ENCODE measurements around the gene SIPA1L3. TPM values are rescaled to one million over a fixed set of nuclear protein-coding genes. Genes with fewer than 3 reads are reported as not detected.

SIPA1L3 gene
- total and polyA plus RNA-seq, 10 of the 15 experiments (the other 5 are each of a cell fraction or from before 2014, with no cell fraction given): 0.24 to 66.2 (median 19.1) TPM

DNA sequence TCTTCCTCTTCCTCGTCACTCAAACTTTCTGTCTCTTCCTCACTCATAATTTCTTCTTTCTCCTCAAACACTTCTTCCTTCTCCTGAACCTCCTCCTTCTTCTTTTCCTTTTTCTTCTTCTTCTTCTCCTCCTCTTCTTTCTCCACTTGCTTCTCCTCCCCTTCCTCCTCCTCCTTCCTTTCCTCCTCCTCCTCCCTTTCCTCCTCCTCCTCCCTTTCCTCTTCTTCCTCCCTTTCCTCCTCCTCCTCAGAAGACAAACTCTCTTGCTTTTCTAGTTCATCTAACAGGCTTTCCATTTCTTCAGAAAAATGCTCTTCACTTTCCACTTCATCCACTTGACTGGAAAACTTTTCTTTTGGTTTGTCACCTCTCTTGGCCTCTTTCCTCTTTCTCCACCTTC lies 20.4 kb upstream of the SIPA1L3 start:
- ChIA-PET POLR2A (no interaction called here), CTCF (no interaction called here), RAD21 (ENCODE audit: unreplicated experiment) (no interaction called here), SMC1A (ENCODE audit: uncharacterized antibody, unreplicated experiment) (no interaction called here)
- Histone ChIP-seq H3K4me3 (no peak overlapping the region), H3K36me3 (ENCODE audit: control insufficient read depth in 2 of 2, insufficient read depth in 2 of 2, low read length in 1 of 2) (no peaks in the 10 kb centered on the region), H3K79me2 (ENCODE audit: control insufficient read depth, insufficient read depth, low read length) (no peaks in the 10 kb centered on the region), H3K4me1 (ENCODE audit: control insufficient read depth, insufficient read depth, low read length) (no peaks in the 10 kb centered on the region), H3K27me3 (replicated peaks in 1 of 2; ENCODE audit: control insufficient read depth in 2 of 2, insufficient read depth in 2 of 2, low read length in 1 of 2) (no peaks in the 10 kb centered on the region), H2AFZ (ENCODE audit: control insufficient read depth, low read depth, low read length) (no peak overlapping the region), H4K20me1 (ENCODE audit: control insufficient read depth, insufficient read depth) (no peaks in the 10 kb centered on the region), H3K9me3 (replicated peaks; ENCODE audit: control insufficient read depth, insufficient read depth, low read length) (peaks cover 2% of the 10 kb centered on the region; the same call in 2 of the 3 replicates), H3K27ac (ENCODE audit: control insufficient read depth, insufficient read depth) (no peak overlapping the region), H3K9ac (ENCODE audit: control insufficient read depth, insufficient read depth, low read length) (no peak overlapping the region), H3K4me2 (ENCODE audit: control insufficient read depth, insufficient read depth) (no peak overlapping the region)
- in situ Hi-C loops (cut with MboI) (no loop called here), intact Hi-C loops (cut with micrococcal nuclease; ENCODE audit: unreplicated experiment) (no loop called here)
- FAIRE-seq (no peak), DNase-seq (ENCODE audit: low read depth, low spot score) (no peak), ATAC-seq (no peak)
- BruUV-seq (replicated peaks): no TSS peak
- TF ChIP-seq, protein P1, sequence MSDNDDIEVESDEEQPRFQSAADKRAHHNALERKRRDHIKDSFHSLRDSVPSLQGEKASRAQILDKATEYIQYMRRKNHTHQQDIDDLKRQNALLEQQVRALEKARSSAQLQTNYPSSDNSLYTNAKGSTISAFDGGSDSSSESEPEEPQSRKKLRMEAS (IDR thresholded peaks at IDR 0.05; ENCODE audit: low read depth, low read length): no peak
- no peak for TF ChIP-seq SIN3A (IDR thresholded peaks at IDR 0.05; ENCODE audit: low read depth, low read length)
- no peak for TF ChIP-seq SREBF1 (IDR thresholded peaks at IDR 0.05; ENCODE audit: low read length)
- TF ChIP-seq CBX3 (IDR thresholded peaks at IDR 0.05; ENCODE audit: borderline replicate concordance, low read depth): no peak
- TF ChIP-seq MTA2 (IDR thresholded peaks at IDR 0.05; ENCODE audit: low read depth): no peak
- no peak for TF ChIP-seq JUND (IDR thresholded peaks at IDR 0.05; ENCODE audit: low read depth, low read length)
- no peak for TF ChIP-seq POLR2A (IDR thresholded peaks at IDR 0.05; ENCODE audit: low read depth, low read length)
- TF ChIP-seq, protein P2, sequence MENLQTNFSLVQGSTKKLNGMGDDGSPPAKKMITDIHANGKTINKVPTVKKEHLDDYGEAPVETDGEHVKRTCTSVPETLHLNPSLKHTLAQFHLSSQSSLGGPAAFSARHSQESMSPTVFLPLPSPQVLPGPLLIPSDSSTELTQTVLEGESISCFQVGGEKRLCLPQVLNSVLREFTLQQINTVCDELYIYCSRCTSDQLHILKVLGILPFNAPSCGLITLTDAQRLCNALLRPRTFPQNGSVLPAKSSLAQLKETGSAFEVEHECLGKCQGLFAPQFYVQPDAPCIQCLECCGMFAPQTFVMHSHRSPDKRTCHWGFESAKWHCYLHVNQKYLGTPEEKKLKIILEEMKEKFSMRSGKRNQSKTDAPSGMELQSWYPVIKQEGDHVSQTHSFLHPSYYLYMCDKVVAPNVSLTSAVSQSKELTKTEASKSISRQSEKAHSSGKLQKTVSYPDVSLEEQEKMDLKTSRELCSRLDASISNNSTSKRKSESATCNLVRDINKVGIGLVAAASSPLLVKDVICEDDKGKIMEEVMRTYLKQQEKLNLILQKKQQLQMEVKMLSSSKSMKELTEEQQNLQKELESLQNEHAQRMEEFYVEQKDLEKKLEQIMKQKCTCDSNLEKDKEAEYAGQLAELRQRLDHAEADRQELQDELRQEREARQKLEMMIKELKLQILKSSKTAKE (IDR thresholded peaks at IDR 0.05; ENCODE audit: low read depth, poor library complexity, severe bottlenecking): no peak
- TF ChIP-seq EP300 (IDR thresholded peaks at IDR 0.05; ENCODE audit: borderline replicate concordance in 1 of 2, control insufficient read depth in 1 of 2, low read depth in 2 of 2, low read length in 2 of 2): no peak
- TF ChIP-seq RAD21 (IDR thresholded peaks at IDR 0.05; ENCODE audit: insufficient read depth, low read depth, low read length): no peak
- TF ChIP-seq POLR2AphosphoS2 (IDR thresholded peaks at IDR 0.05; ENCODE audit: low read depth, low read length): no peak
- TF ChIP-seq, protein P3, sequence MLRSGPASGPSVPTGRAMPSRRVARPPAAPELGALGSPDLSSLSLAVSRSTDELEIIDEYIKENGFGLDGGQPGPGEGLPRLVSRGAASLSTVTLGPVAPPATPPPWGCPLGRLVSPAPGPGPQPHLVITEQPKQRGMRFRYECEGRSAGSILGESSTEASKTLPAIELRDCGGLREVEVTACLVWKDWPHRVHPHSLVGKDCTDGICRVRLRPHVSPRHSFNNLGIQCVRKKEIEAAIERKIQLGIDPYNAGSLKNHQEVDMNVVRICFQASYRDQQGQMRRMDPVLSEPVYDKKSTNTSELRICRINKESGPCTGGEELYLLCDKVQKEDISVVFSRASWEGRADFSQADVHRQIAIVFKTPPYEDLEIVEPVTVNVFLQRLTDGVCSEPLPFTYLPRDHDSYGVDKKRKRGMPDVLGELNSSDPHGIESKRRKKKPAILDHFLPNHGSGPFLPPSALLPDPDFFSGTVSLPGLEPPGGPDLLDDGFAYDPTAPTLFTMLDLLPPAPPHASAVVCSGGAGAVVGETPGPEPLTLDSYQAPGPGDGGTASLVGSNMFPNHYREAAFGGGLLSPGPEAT (IDR thresholded peaks at IDR 0.05; ENCODE audit: low read depth): no peak
- WGBS (ENCODE audit: insufficient coverage, insufficient replicate concordance, low lambda C conversion rate, missing lambda C conversion rate): 0% methylated on average over 1 of the region's 1 CpG

All from GM12878 (cell line).